RWPE1 (cell line): Measurements from ENCODE around the gene RAB30.

ENCODE experiments used
- CTCF ChIA-PET: fragments of 350-600 bp; sonication (Branson Sonifier 250); formaldehyde crosslinking; extraction: SDS; loops from one replicate; lab custom pipeline; 2021; lab: Yijun Ruan, JAX
- POLR2A ChIA-PET: fragments of 400-600 bp; formaldehyde crosslinking; extraction: SDS; loops from one replicate; lab custom pipeline; 2020; ENCODE audit warnings: antibody characterized with exemption; ENCODE audit not compliant: low non-redundant PET; lab: Yijun Ruan, JAX
- DNase-seq: peaks from one replicate; pipeline ENCODE4 v3.0.0; 2012; ENCODE audit warnings: low spot score
- H3K27ac ChIP-seq: fragments of 450-650 bp; 2 replicates; pipeline ENCODE4 v1.5.1; 2017
- CTCF ChIP-seq: fragments of 450-650 bp; conservative IDR thresholded peaks from 2 replicates; pipeline ENCODE4 v1.5.1; 2017; ENCODE audit warnings: low read depth, mild to moderate bottlenecking

The RAB30 gene

GRCh38 chr11:83069441-83070043, 2.2 kb downstream of the RAB30 start:
- ChIA-PET CTCF (interaction anchor here (0.6 to 0.7 kb wide), 2 partner anchors 42 to 84 kb away, joined by 3 to 6 read pairs; no protein-coding TSS in a partner anchor), POLR2A (no interaction called here)
- H3K27ac ChIP-seq = no peak overlapping the region
- TF ChIP-seq CTCF = no peak
- no peak for DNase-seq

GRCh38 chr11:83068568-83068967, 3.1 kb downstream of the RAB30 start:
- CTCF ChIA-PET = interaction anchor here (0.6 kb wide), 1 partner anchor 84 kb away, joined by 6 read pairs; no protein-coding TSS in a partner anchor
- POLR2A ChIA-PET = no interaction called here
- H3K27ac ChIP-seq = no peak overlapping the region
- DNase-seq = no peak
- TF ChIP-seq CTCF = no peak

- 0 out of 2 replicates have a peak overlapping the region, but pooled peaks have one; percentile 31 for H3K27ac ChIP-seq
- ChIA-PET POLR2A (no interaction called here), CTCF (interaction anchor here (0.6 kb wide), 1 partner anchor 109 kb away, joined by 8 read pairs; no protein-coding TSS in a partner anchor)
- DNase-seq = no peak
- no peak for TF ChIP-seq CTCF
These were observed 7.7 kb downstream of the RAB30 start for GRCh38 chr11:83064011-83064410.

- TF ChIP-seq CTCF = no peak
- POLR2A ChIA-PET = no interaction called here
- H3K27ac ChIP-seq = peak overlapping the region; percentile 84
- DNase-seq = peak; percentile 48
- CTCF ChIA-PET = interaction anchor here (0.6 kb wide), 1 partner anchor 136 kb away, joined by 8 read pairs; no protein-coding TSS in a partner anchor
These were observed 8.5 kb downstream of the RAB30 start for GRCh38 chr11:83063073-83063754.

GRCh38 chr11:83061883-83062282, 9.8 kb downstream of the RAB30 start:
- H3K27ac ChIP-seq = no peak overlapping the region
- ChIA-PET POLR2A (no interaction called here), CTCF (no interaction called here)
- TF ChIP-seq CTCF = no peak
- DNase-seq = no peak

GRCh38 chr11:83060965-83061364, 10.7 kb downstream of the RAB30 start:
- POLR2A ChIA-PET = no interaction called here
- no peak overlapping the region for H3K27ac ChIP-seq
- no peak for TF ChIP-seq CTCF
- no peak for DNase-seq
- CTCF ChIA-PET = interaction anchor here (0.6 kb wide), 1 partner anchor 27 kb away, joined by 3 read pairs; no protein-coding TSS in a partner anchor
